GM18520 (cell line): ENCODE measurements around the gene AQP12B.

Experiments used
- ATAC-seq: cut with Tn5 transposase; IDR thresholded peaks from one replicate; pipeline ENCODE4 v1.9.1; 2021; ENCODE audit not compliant: unreplicated experiment

AQP12B gene

GRCh38 chr2:240650254-240650965 is 32.3 kb downstream of the AQP12B start:
- no peak for ATAC-seq

GRCh38 chr2:240649331-240649730 is 33.4 kb downstream of the AQP12B start:
- no peak for ATAC-seq

- ATAC-seq, result no peak
Measured at GRCh38 chr2:240648650-240649275, 33.9 kb downstream of the AQP12B start.

- ATAC-seq, result no peak
Measured at GRCh38 chr2:240648155-240648649, 34.5 kb downstream of the AQP12B start.

- ATAC-seq, result no peak
Measured at GRCh38 chr2:240647503-240648154, 35.1 kb downstream of the AQP12B start.

GRCh38 chr2:240646900-240647502 is 35.7 kb downstream of the AQP12B start:
- no peak for ATAC-seq

- ATAC-seq, result no peak
Measured at GRCh38 chr2:240646176-240646899, 36.3 kb downstream of the AQP12B start.

GRCh38 chr2:240645801-240646175 is 36.9 kb downstream of the AQP12B start:
- ATAC-seq, result no peak

GRCh38 chr2:240645346-240645745 is 37.3 kb downstream of the AQP12B start:
- ATAC-seq, result no peak

- no peak for ATAC-seq
Measured at GRCh38 chr2:240644859-240645301, 37.8 kb downstream of the AQP12B start.

GRCh38 chr2:240644171-240644651 is 38.5 kb downstream of the AQP12B start:
- no peak for ATAC-seq

- no peak for ATAC-seq
Measured at GRCh38 chr2:240643811-240644150, 38.9 kb downstream of the AQP12B start.

- ATAC-seq, result no peak
Measured at GRCh38 chr2:240643093-240643810, 39.4 kb downstream of the AQP12B start.

GRCh38 chr2:240642806-240643092 is 39.9 kb downstream of the AQP12B start:
- ATAC-seq, result no peak

GRCh38 chr2:240642061-240642805 is 40.5 kb downstream of the AQP12B start:
- ATAC-seq, result no peak

- ATAC-seq, result no peak
Measured at GRCh38 chr2:240640939-240641338, 41.7 kb downstream of the AQP12B start.

GRCh38 chr2:240639566-240639965 is 43.1 kb downstream of the AQP12B start:
- no peak for ATAC-seq

- no peak for ATAC-seq
Measured at GRCh38 chr2:240638512-240639160, 44.0 kb downstream of the AQP12B start.

GRCh38 chr2:240637901-240638345 is 44.8 kb downstream of the AQP12B start:
- ATAC-seq, result no peak
